C4-2B (cell line): ENCODE measurements around the gene ADM.

ENCODE experiments used
- H3K27ac ChIP-seq: fragments of 450-650 bp; 2 replicates; pipeline ENCODE4 v1.5.1; 2017
- CTCF ChIP-seq: fragments of 450-650 bp; conservative IDR thresholded peaks from 2 replicates; pipeline ENCODE4 v1.5.1; 2017; ENCODE audit warnings: mild to moderate bottlenecking
- ZFX ChIP-seq: fragments of 450-650 bp; IDR thresholded peaks from 2 replicates; pipeline ENCODE4 v1.6.1; 2017

The ADM gene

GRCh38 chr11:10322401-10322800, 17.5 kb downstream of the ADM start:
- no peak overlapping the region for H3K27ac ChIP-seq
- no peak for TF ChIP-seq ZFX
- no peak for TF ChIP-seq CTCF

- TF ChIP-seq CTCF (peak; percentile 81), ZFX (no peak)
- H3K27ac ChIP-seq, result no peak overlapping the region
Observed at GRCh38 chr11:10322830-10323792, 18.2 kb downstream of the ADM start.

- no peak for TF ChIP-seq ZFX
- TF ChIP-seq CTCF, result no peak
- no peak overlapping the region for H3K27ac ChIP-seq
Observed at GRCh38 chr11:10323793-10324170, 18.9 kb downstream of the ADM start.

- H3K27ac ChIP-seq, result no peak overlapping the region
- no peak for TF ChIP-seq CTCF
- no peak for TF ChIP-seq ZFX
Observed at GRCh38 chr11:10324474-10324873, 19.6 kb downstream of the ADM start.

GRCh38 chr11:10325277-10326011, 20.6 kb downstream of the ADM start:
- no peak for TF ChIP-seq CTCF
- no peak for TF ChIP-seq ZFX
- peak overlapping the region; percentile 45; the same call in 1 of the 2 replicates for H3K27ac ChIP-seq

- peak overlapping the region; percentile 45 for H3K27ac ChIP-seq
- no peak for TF ChIP-seq ZFX
- TF ChIP-seq CTCF, result no peak
Observed at GRCh38 chr11:10326012-10326964, 21.4 kb downstream of the ADM start.
